Measurements from ENCODE around the gene CDH13. TPM values are rescaled to one million over a fixed set of nuclear protein-coding genes. Genes with fewer than 3 reads are reported as not detected.

CDH13 gene
- total RNA-seq, 2 donors from 2014 or later: 2.4 to 6.3 TPM

GRCh38 chr16:83509316-83509715 is 882.5 kb downstream of the CDH13 start:
- DNase-seq: no peak
- Histone ChIP-seq H3K27me3 (no peaks in the 10 kb centered on the region), H3K36me3 (no peaks in the 10 kb centered on the region), H3K9ac (ENCODE audit: low read depth in 2 of 2, low read length in 2 of 2) (no peak overlapping the region), H3K9me3 (no peaks in the 10 kb centered on the region), H3K4me3 (no peak overlapping the region), H3K27ac (no peak overlapping the region), H3K4me1 (no peaks in the 10 kb centered on the region)
- TF ChIP-seq CTCF (IDR thresholded peaks at IDR 0.05): no peak
- intact Hi-C loops (cut with DNase I): no loop called here

GRCh38 chr16:83510906-83511305 is 884.1 kb downstream of the CDH13 start:
- no peak for DNase-seq
- intact Hi-C loops (cut with DNase I): no loop called here
- no peak overlapping the region for H3K27ac ChIP-seq
- no peaks in the 10 kb centered on the region for H3K36me3 ChIP-seq
- no peak for TF ChIP-seq CTCF (IDR thresholded peaks at IDR 0.05)
- no peak overlapping the region for H3K4me3 ChIP-seq
- H3K4me1 ChIP-seq: no peaks in the 10 kb centered on the region
- H3K9me3 ChIP-seq: no peaks in the 10 kb centered on the region
- no peaks in the 10 kb centered on the region for H3K27me3 ChIP-seq
- H3K9ac ChIP-seq (ENCODE audit: low read depth in 2 of 2, low read length in 2 of 2): no peak overlapping the region

- Histone ChIP-seq H3K4me1 (no peaks in the 10 kb centered on the region), H3K27me3 (no peaks in the 10 kb centered on the region), H3K36me3 (no peaks in the 10 kb centered on the region), H3K4me3 (no peak overlapping the region), H3K9ac (ENCODE audit: low read depth in 2 of 2, low read length in 2 of 2) (no peak overlapping the region), H3K27ac (no peak overlapping the region), H3K9me3 (no peaks in the 10 kb centered on the region)
- intact Hi-C loops (cut with DNase I): no loop called here
- no peak for TF ChIP-seq CTCF (IDR thresholded peaks at IDR 0.05)
- no peak for DNase-seq
Observed at GRCh38 chr16:83513008-83513755, 886.4 kb downstream of the CDH13 start.

- Histone ChIP-seq H3K4me1 (no peaks in the 10 kb centered on the region), H3K27ac (no peak overlapping the region), H3K9me3 (no peaks in the 10 kb centered on the region), H3K9ac (ENCODE audit: low read depth in 2 of 2, low read length in 2 of 2) (no peak overlapping the region), H3K36me3 (no peaks in the 10 kb centered on the region), H3K27me3 (no peaks in the 10 kb centered on the region), H3K4me3 (no peak overlapping the region)
- TF ChIP-seq CTCF (IDR thresholded peaks at IDR 0.05): no peak
- intact Hi-C loops (cut with DNase I): no loop called here
- DNase-seq: no peak
Observed at GRCh38 chr16:83515395-83515794, 888.6 kb downstream of the CDH13 start.

- Histone ChIP-seq H3K9me3 (no peaks in the 10 kb centered on the region), H3K4me3 (no peak overlapping the region), H3K27me3 (no peaks in the 10 kb centered on the region), H3K9ac (ENCODE audit: low read depth in 2 of 2, low read length in 2 of 2) (no peak overlapping the region), H3K27ac (no peak overlapping the region), H3K36me3 (no peaks in the 10 kb centered on the region), H3K4me1 (no peaks in the 10 kb centered on the region)
- intact Hi-C loops (cut with DNase I): no loop called here
- DNase-seq: no peak
- no peak for TF ChIP-seq CTCF (IDR thresholded peaks at IDR 0.05)
Observed at GRCh38 chr16:83516931-83517330, 890.2 kb downstream of the CDH13 start.
